Hematopoietic multipotent progenitor cell (in vitro differentiated cells): ENCODE data around the gene CD244. TPM values are rescaled to one million over a fixed set of nuclear protein-coding genes. Genes with fewer than 3 reads are reported as not detected.
"Not testable (repeated sequence)": the region's sequence is repeated elsewhere in the genome, so short reads cannot be mapped to it uniquely, and the experiment has no call there.

Experiments used
- DNase-seq, 3 donors: peaks; one replicate each; pipeline ENCODE4 v3.0.0-alpha.2; 2011 to 2015; ENCODE audit warnings: low read depth in 2 of 3, low spot score in 2 of 3
- total RNA-seq: library from RNA; depleted of rRNA; stranded (reverse); fragments of >200 nt; gene quantifications from one replicate; pipeline ENCODE4 v1.2.3, GENCODE V29; 2012

CD244 gene
- total RNA-seq, 1 donor, result 35.5 TPM

- DNase-seq, result no peak
Observed at GRCh38 chr1:160789051-160789701, 73.5 kb downstream of the CD244 start.

GRCh38 chr1:160782988-160783765 is 79.5 kb downstream of the CD244 start:
- DNase-seq, result not testable (repeated sequence)

- no peak for DNase-seq
Observed at GRCh38 chr1:160781914-160782689, 80.6 kb downstream of the CD244 start.

GRCh38 chr1:160781186-160781766 is 81.4 kb downstream of the CD244 start:
- no peak for DNase-seq

- DNase-seq, result no peak
Observed at GRCh38 chr1:160780398-160780755, 82.3 kb downstream of the CD244 start.

Other genes starting within 250 kb of the CD244 start
- under 0.01 TPM for gene SLAMF1, start 215.8 kb downstream of the CD244 start, total RNA-seq
- gene CD48, start 151.1 kb downstream of the CD244 start, total RNA-seq, result 18.0 TPM
- 0.27 TPM for gene SLAMF7, start 123.6 kb downstream of the CD244 start, total RNA-seq
- gene LY9, start 66.7 kb downstream of the CD244 start, total RNA-seq, result 1.3 TPM
- gene ITLN1, start 22.3 kb upstream of the CD244 start, total RNA-seq, result not detected
- gene ITLN2, start 91.9 kb upstream of the CD244 start, total RNA-seq, result not detected
- gene F11R, start 158.3 kb upstream of the CD244 start, total RNA-seq, result 98.0 TPM
- 76.2 TPM for gene TSTD1, start 176.1 kb upstream of the CD244 start, total RNA-seq
- gene USF1, start 183.1 kb upstream of the CD244 start, total RNA-seq, result 134 TPM
- gene ARHGAP30, start 207.0 kb upstream of the CD244 start, total RNA-seq, result 94.5 TPM
- gene NECTIN4, start 226.7 kb upstream of the CD244 start, total RNA-seq, result under 0.01 TPM
- 2.4 TPM for gene KLHDC9, start 235.5 kb upstream of the CD244 start, total RNA-seq